SU-DHL-6 (cell line): ENCODE data around the gene ZFP42.

Source experiments
- CTCF ChIP-seq: fragments of 200-600 bp; sonication (generic); IDR thresholded peaks from one replicate; pipeline ENCODE4 v1.5.1; 2017; ENCODE audit warnings: antibody characterized with exemption, mild to moderate bottlenecking, low read length, moderate library complexity; ENCODE audit not compliant: insufficient read depth, poor library complexity, severe bottlenecking
- EZH2phosphoT487 ChIP-seq: fragments of 200-600 bp; sonication (generic), shearing (Covaris generic); conservative IDR thresholded peaks from 2 replicates; pipeline ENCODE4 v1.6.1; 2018; ENCODE audit warnings: mild to moderate bottlenecking, antibody characterized with exemption, low read length, moderate library complexity, mixed read lengths

DNA sequence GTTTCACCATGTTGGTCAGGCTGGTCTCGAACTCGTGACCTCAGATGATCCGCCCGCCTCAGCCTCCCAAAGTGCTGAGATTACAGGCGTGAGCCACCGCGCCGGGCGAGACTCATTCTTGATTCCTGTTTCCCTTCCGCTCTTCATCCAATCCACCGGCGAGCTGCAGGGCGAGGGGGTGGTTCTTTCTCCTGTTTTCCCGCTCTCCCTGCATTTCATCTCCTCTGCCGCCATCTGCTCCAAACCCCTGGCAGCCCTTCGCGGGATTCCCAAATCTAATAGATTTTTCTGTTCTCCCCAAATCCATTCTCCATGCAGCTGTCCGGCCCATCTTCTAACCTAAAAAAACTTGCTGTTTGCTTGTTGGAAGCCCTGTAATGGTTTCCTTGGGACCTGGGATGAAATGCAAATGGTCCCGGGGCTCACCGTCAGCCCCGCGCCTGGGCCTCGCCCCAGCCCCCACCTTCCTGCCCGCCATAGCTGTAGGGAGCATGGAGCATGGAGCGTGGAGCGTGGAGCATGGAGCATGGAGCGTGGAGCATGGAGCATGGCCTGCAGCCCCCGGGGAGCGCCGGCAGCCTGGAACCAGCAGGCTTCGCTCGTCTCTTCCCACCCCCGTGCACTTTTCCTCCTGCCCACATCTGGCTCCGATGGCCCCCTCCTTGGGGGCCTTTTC, 1.1 kb downstream of the ZFP42 start:
- TF ChIP-seq EZH2phosphoT487 (no peak), CTCF (no peak)
